Calu3 (cell line): ENCODE results near the gene OR9Q1. TPM values are rescaled to one million over a fixed set of nuclear protein-coding genes. Genes with fewer than 3 reads are reported as not detected.
"Not testable (repeated sequence)": the region's sequence is repeated elsewhere in the genome, so short reads cannot be mapped to it uniquely, and the experiment has no call there.

Experiments
- BruUV-seq: library from RNA; stranded (reverse); fragments of 400-500 nt; replicated peaks from 2 replicates; lab custom pipeline; 2021; lab: Mats Ljungman, UMichigan
- CTCF ChIA-PET: fragments of 300-600 bp; sonication (Branson Sonifier 250); formaldehyde crosslinking; loops from one replicate; lab custom pipeline; 2022; ENCODE audit warnings: antibody characterized with exemption; lab: Charles Lee
- DNase-seq: peaks from one replicate; pipeline ENCODE4 v3.0.0; 2022
- H3K27ac Mint-ChIP-seq: one replicate; pipeline ENCODE4 v1.8.0; 2022; ENCODE audit warnings: mixed read lengths; ENCODE audit not compliant: unreplicated experiment
- H3K27me3 Mint-ChIP-seq: one replicate; pipeline ENCODE4 v1.8.0; 2022; ENCODE audit warnings: mixed read lengths; ENCODE audit not compliant: unreplicated experiment
- H3K36me3 Mint-ChIP-seq: one replicate; pipeline ENCODE4 v1.8.0; 2022; ENCODE audit warnings: mild to moderate bottlenecking, moderate library complexity, mixed read lengths; ENCODE audit not compliant: insufficient read depth, unreplicated experiment
- H3K4me1 Mint-ChIP-seq: one replicate; pipeline ENCODE4 v1.8.0; 2022; ENCODE audit warnings: mild to moderate bottlenecking, low read depth, mixed read lengths; ENCODE audit not compliant: unreplicated experiment
- H3K4me3 Mint-ChIP-seq: one replicate; pipeline ENCODE4 v1.8.0; 2022; ENCODE audit warnings: mild to moderate bottlenecking, low read depth, moderate library complexity, mixed read lengths; ENCODE audit not compliant: unreplicated experiment
- H3K9me3 Mint-ChIP-seq: one replicate; pipeline ENCODE4 v1.8.0; 2022; ENCODE audit warnings: low read depth, mixed read lengths; ENCODE audit not compliant: unreplicated experiment
- intact Hi-C: fragments of 100-400 bp; cut with micrococcal nuclease; formaldehyde crosslinking; loops from one replicate; pipeline ENCODE4 v1.10.0; 2022; ENCODE audit not compliant: unreplicated experiment
- total RNA-seq: library from RNA; stranded (reverse); gene quantifications from 2 replicates; pipeline ENCODE4 v1.2.3, GENCODE V29; 2022
- TF ChIP-seq, protein P1 (sequence below): fragments of 200-600 bp; IDR thresholded peaks from one replicate; pipeline ENCODE4 v1.8.0; 2022; ENCODE audit warnings: antibody characterized with exemption; ENCODE audit not compliant: unreplicated experiment

OR9Q1 gene
- total RNA-seq, 1 experiment from 2014 or later, result not detected

- Mint-ChIP-seq H3K4me3 (no peak overlapping the region), H3K27ac (no peak overlapping the region)
- no peak for DNase-seq
These were observed 40.9 kb upstream of the OR9Q1 start for GRCh38 chr11:57982776-57983175.

DNA sequence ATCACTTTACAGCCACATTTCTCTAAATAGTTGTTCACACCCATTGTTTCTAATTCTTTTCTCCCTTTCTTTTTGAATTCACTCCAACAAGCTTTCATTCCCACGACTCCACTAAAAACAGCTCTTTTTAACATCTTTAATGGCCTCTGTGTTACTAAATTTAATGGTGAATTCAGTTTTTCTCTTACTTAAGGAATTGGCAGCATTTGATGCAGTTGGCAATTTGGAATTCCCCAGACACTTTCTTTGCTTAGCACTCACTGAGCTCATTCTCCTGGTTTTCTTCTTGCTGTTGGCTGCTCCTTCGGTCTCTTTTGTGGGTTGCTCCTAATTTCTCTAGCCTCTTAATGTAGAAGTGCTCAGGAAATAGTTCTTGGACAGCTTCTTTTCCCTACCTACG, 40.5 kb upstream of the OR9Q1 start:
- BruUV-seq, result no TSS peak
- Mint-ChIP-seq H3K4me1 (peaks cover 20% of the 10 kb centered on the region), H3K27ac (no peak overlapping the region), H3K4me3 (no peak overlapping the region), H3K9me3 (peaks cover 6% of the 10 kb centered on the region), H3K36me3 (no peaks in the 10 kb centered on the region), H3K27me3 (no peaks in the 10 kb centered on the region)
- TF ChIP-seq, protein P1, sequence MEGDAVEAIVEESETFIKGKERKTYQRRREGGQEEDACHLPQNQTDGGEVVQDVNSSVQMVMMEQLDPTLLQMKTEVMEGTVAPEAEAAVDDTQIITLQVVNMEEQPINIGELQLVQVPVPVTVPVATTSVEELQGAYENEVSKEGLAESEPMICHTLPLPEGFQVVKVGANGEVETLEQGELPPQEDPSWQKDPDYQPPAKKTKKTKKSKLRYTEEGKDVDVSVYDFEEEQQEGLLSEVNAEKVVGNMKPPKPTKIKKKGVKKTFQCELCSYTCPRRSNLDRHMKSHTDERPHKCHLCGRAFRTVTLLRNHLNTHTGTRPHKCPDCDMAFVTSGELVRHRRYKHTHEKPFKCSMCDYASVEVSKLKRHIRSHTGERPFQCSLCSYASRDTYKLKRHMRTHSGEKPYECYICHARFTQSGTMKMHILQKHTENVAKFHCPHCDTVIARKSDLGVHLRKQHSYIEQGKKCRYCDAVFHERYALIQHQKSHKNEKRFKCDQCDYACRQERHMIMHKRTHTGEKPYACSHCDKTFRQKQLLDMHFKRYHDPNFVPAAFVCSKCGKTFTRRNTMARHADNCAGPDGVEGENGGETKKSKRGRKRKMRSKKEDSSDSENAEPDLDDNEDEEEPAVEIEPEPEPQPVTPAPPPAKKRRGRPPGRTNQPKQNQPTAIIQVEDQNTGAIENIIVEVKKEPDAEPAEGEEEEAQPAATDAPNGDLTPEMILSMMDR, result no peak
- intact Hi-C loops, result no loop called here
- CTCF ChIA-PET, result interaction anchor here (0.5 kb wide), 1 partner anchor 349 kb away, joined by 3 read pairs; no protein-coding TSS in a partner anchor
- no peak for DNase-seq

More at GRCh38 chr11:57982776-57983175, 40.9 kb upstream of the OR9Q1 start:
- intact Hi-C loops, result no loop called here
- Mint-ChIP-seq H3K36me3 (no peaks in the 10 kb centered on the region), H3K27me3 (no peaks in the 10 kb centered on the region), H3K9me3 (peaks cover 6% of the 10 kb centered on the region), H3K4me1 (peaks cover 24% of the 10 kb centered on the region)
- TF ChIP-seq, protein P1, result no peak
- BruUV-seq, result no TSS peak
- CTCF ChIA-PET, result interaction anchor here (0.5 kb wide), 1 partner anchor 350 kb away, joined by 3 read pairs; no protein-coding TSS in a partner anchor

DNA sequence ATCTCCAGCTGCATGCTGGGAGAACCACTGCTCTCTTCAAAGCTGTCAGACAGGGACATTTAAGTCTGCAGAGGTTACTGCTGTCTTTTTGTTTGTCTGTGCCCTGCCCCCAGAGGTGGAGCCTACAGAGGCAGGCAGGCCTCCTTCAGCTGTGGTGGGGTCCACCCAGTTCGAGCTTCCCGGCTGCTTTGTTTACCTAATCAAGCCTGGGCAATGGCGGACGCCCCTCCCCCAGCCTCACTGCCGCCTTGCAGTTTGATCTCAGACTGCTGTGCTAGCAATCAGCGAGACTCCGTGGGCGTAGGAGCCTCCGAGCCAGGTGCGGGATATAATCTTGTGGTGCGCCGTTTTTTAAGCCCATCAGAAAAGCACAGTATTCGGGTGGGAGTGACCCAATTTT, 24.2 kb upstream of the OR9Q1 start:
- H3K27ac Mint-ChIP-seq, H3K4me1 Mint-ChIP-seq, H3K27me3 Mint-ChIP-seq, H3K36me3 Mint-ChIP-seq, DNase-seq, BruUV-seq, intact Hi-C loops, H3K9me3 Mint-ChIP-seq, CTCF ChIA-PET, H3K4me3 Mint-ChIP-seq: not testable (repeated sequence)

DNA sequence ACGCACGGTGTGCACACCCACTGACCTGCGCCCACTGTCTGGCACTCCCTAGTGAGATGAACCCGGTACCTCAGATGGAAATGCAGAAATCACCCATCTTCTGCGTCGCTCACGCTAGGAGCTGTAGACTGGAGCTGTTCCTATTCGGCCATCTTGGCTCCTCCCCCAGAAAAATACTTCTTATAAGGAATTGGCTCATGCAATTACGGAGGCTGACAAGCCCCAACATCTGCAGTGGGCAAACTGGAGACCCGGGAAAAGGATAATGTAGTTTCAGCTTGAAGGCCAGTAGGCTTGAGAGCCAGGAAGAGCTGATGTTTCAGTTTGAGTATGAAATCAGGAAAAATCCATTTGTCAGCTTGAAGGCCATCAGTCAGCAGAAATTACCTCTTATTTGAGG, 23.7 kb upstream of the OR9Q1 start:
- H3K4me1 Mint-ChIP-seq, DNase-seq, BruUV-seq, H3K36me3 Mint-ChIP-seq, H3K4me3 Mint-ChIP-seq, H3K9me3 Mint-ChIP-seq, H3K27ac Mint-ChIP-seq, H3K27me3 Mint-ChIP-seq, intact Hi-C loops: not testable (repeated sequence)
- CTCF ChIA-PET, result interaction anchor here (0.5 kb wide), 1 partner anchor 1537 kb away, joined by 6 read pairs; no protein-coding TSS in a partner anchor

GRCh38 chr11:58000699-58001098, 23.0 kb upstream of the OR9Q1 start:
- intact Hi-C loops, result no loop called here
- Mint-ChIP-seq H3K4me3 (no peak overlapping the region), H3K27me3 (no peaks in the 10 kb centered on the region), H3K27ac (no peak overlapping the region), H3K36me3 (no peaks in the 10 kb centered on the region), H3K9me3 (no peaks in the 10 kb centered on the region), H3K4me1 (no peaks in the 10 kb centered on the region)
- no peak for DNase-seq
- CTCF ChIA-PET, result interaction anchor here (0.5 kb wide), 1 partner anchor 1536 kb away, joined by 6 read pairs; no protein-coding TSS in a partner anchor
- no TSS peak for BruUV-seq
- TF ChIP-seq, protein P1, result no peak
